ENCODE measurements around the gene DCLK1.

DCLK1 gene

GRCh38 chr13:36058116-36058515, 73.1 kb downstream of the DCLK1 start:
- H3K9ac ChIP-seq (ENCODE audit: low read depth, low read length): no peak overlapping the region

GRCh38 chr13:36057547-36057946, 73.6 kb downstream of the DCLK1 start:
- no peaks in the 10 kb centered on the region for H3K27me3 ChIP-seq (ENCODE audit: control insufficient read depth, insufficient read depth, low read length)
- no peaks in the 10 kb centered on the region for H3K9me3 ChIP-seq (ENCODE audit: control insufficient read depth, insufficient read depth, low read length)
- H3K36me3 ChIP-seq (ENCODE audit: control insufficient read depth, insufficient read depth, low read length): no peaks in the 10 kb centered on the region
- no peak overlapping the region for H3K9ac ChIP-seq (ENCODE audit: low read depth, low read length)
- no peaks in the 10 kb centered on the region for H3K4me1 ChIP-seq (ENCODE audit: control insufficient read depth, insufficient read depth, low read length)
- no peak overlapping the region for H3K4me3 ChIP-seq (ENCODE audit: low read depth, low read length)

More at GRCh38 chr13:36058116-36058515, 73.1 kb downstream of the DCLK1 start:
- H3K9me3 ChIP-seq (ENCODE audit: control insufficient read depth, insufficient read depth, low read length): no peaks in the 10 kb centered on the region
- H3K4me1 ChIP-seq (ENCODE audit: control insufficient read depth, insufficient read depth, low read length): no peaks in the 10 kb centered on the region
- no peaks in the 10 kb centered on the region for H3K36me3 ChIP-seq (ENCODE audit: control insufficient read depth, insufficient read depth, low read length)
- no peaks in the 10 kb centered on the region for H3K27me3 ChIP-seq (ENCODE audit: control insufficient read depth, insufficient read depth, low read length)
- no peak overlapping the region for H3K4me3 ChIP-seq (ENCODE audit: low read depth, low read length)

- Histone ChIP-seq H3K27me3 (ENCODE audit: control insufficient read depth, insufficient read depth, low read length) (no peaks in the 10 kb centered on the region), H3K9me3 (ENCODE audit: control insufficient read depth, insufficient read depth, low read length) (no peaks in the 10 kb centered on the region), H3K4me1 (ENCODE audit: control insufficient read depth, insufficient read depth, low read length) (no peaks in the 10 kb centered on the region), H3K9ac (ENCODE audit: low read depth, low read length) (no peak overlapping the region), H3K36me3 (ENCODE audit: control insufficient read depth, insufficient read depth, low read length) (no peaks in the 10 kb centered on the region), H3K4me3 (ENCODE audit: low read depth, low read length) (no peak overlapping the region)
These were observed 74.1 kb downstream of the DCLK1 start for GRCh38 chr13:36057041-36057440.

GRCh38 chr13:36055366-36055765, 75.8 kb downstream of the DCLK1 start:
- Histone ChIP-seq H3K9me3 (ENCODE audit: control insufficient read depth, insufficient read depth, low read length) (no peaks in the 10 kb centered on the region), H3K27me3 (ENCODE audit: control insufficient read depth, insufficient read depth, low read length) (no peaks in the 10 kb centered on the region), H3K4me1 (ENCODE audit: control insufficient read depth, insufficient read depth, low read length) (no peaks in the 10 kb centered on the region), H3K9ac (ENCODE audit: low read depth, low read length) (no peak overlapping the region), H3K4me3 (ENCODE audit: low read depth, low read length) (no peak overlapping the region), H3K36me3 (ENCODE audit: control insufficient read depth, insufficient read depth, low read length) (no peaks in the 10 kb centered on the region)

GRCh38 chr13:36054041-36054440, 77.1 kb downstream of the DCLK1 start:
- no peak overlapping the region for H3K4me3 ChIP-seq (ENCODE audit: low read depth, low read length)
- no peaks in the 10 kb centered on the region for H3K4me1 ChIP-seq (ENCODE audit: control insufficient read depth, insufficient read depth, low read length)
- no peaks in the 10 kb centered on the region for H3K9me3 ChIP-seq (ENCODE audit: control insufficient read depth, insufficient read depth, low read length)
- H3K9ac ChIP-seq (ENCODE audit: low read depth, low read length): no peak overlapping the region
- no peaks in the 10 kb centered on the region for H3K36me3 ChIP-seq (ENCODE audit: control insufficient read depth, insufficient read depth, low read length)
- no peaks in the 10 kb centered on the region for H3K27me3 ChIP-seq (ENCODE audit: control insufficient read depth, insufficient read depth, low read length)

GRCh38 chr13:36051082-36051481, 80.1 kb downstream of the DCLK1 start:
- Histone ChIP-seq H3K36me3 (ENCODE audit: control insufficient read depth, insufficient read depth, low read length) (no peaks in the 10 kb centered on the region), H3K9me3 (ENCODE audit: control insufficient read depth, insufficient read depth, low read length) (no peaks in the 10 kb centered on the region), H3K4me3 (ENCODE audit: low read depth, low read length) (no peak overlapping the region), H3K27me3 (ENCODE audit: control insufficient read depth, insufficient read depth, low read length) (no peaks in the 10 kb centered on the region), H3K4me1 (ENCODE audit: control insufficient read depth, insufficient read depth, low read length) (no peaks in the 10 kb centered on the region), H3K9ac (ENCODE audit: low read depth, low read length) (no peak overlapping the region)

GRCh38 chr13:36046672-36047071, 84.5 kb downstream of the DCLK1 start:
- Histone ChIP-seq H3K9me3 (ENCODE audit: control insufficient read depth, insufficient read depth, low read length) (no peaks in the 10 kb centered on the region), H3K36me3 (ENCODE audit: control insufficient read depth, insufficient read depth, low read length) (no peaks in the 10 kb centered on the region), H3K27me3 (ENCODE audit: control insufficient read depth, insufficient read depth, low read length) (no peaks in the 10 kb centered on the region), H3K4me3 (ENCODE audit: low read depth, low read length) (no peak overlapping the region), H3K9ac (ENCODE audit: low read depth, low read length) (no peak overlapping the region), H3K4me1 (ENCODE audit: control insufficient read depth, insufficient read depth, low read length) (no peaks in the 10 kb centered on the region)

- Histone ChIP-seq H3K4me1 (ENCODE audit: control insufficient read depth, insufficient read depth, low read length) (no peaks in the 10 kb centered on the region), H3K9me3 (ENCODE audit: control insufficient read depth, insufficient read depth, low read length) (no peaks in the 10 kb centered on the region), H3K9ac (ENCODE audit: low read depth, low read length) (no peak overlapping the region), H3K36me3 (ENCODE audit: control insufficient read depth, insufficient read depth, low read length) (no peaks in the 10 kb centered on the region), H3K4me3 (ENCODE audit: low read depth, low read length) (no peak overlapping the region), H3K27me3 (ENCODE audit: control insufficient read depth, insufficient read depth, low read length) (no peaks in the 10 kb centered on the region)
These were observed 92.2 kb downstream of the DCLK1 start for GRCh38 chr13:36038785-36039555.

GRCh38 chr13:36033035-36033434, 98.1 kb downstream of the DCLK1 start:
- no peaks in the 10 kb centered on the region for H3K27me3 ChIP-seq (ENCODE audit: control insufficient read depth, insufficient read depth, low read length)
- no peak overlapping the region for H3K4me3 ChIP-seq (ENCODE audit: low read depth, low read length)
- H3K4me1 ChIP-seq (ENCODE audit: control insufficient read depth, insufficient read depth, low read length): no peaks in the 10 kb centered on the region
- H3K9me3 ChIP-seq (ENCODE audit: control insufficient read depth, insufficient read depth, low read length): no peaks in the 10 kb centered on the region
- H3K9ac ChIP-seq (ENCODE audit: low read depth, low read length): no peak overlapping the region
- no peaks in the 10 kb centered on the region for H3K36me3 ChIP-seq (ENCODE audit: control insufficient read depth, insufficient read depth, low read length)

- Histone ChIP-seq H3K27me3 (ENCODE audit: control insufficient read depth, insufficient read depth, low read length) (no peaks in the 10 kb centered on the region), H3K9ac (ENCODE audit: low read depth, low read length) (no peak overlapping the region), H3K36me3 (ENCODE audit: control insufficient read depth, insufficient read depth, low read length) (no peaks in the 10 kb centered on the region), H3K9me3 (ENCODE audit: control insufficient read depth, insufficient read depth, low read length) (peaks cover 5% of the 10 kb centered on the region), H3K4me1 (ENCODE audit: control insufficient read depth, insufficient read depth, low read length) (no peaks in the 10 kb centered on the region), H3K4me3 (ENCODE audit: low read depth, low read length) (no peak overlapping the region)
These were observed 99.7 kb downstream of the DCLK1 start for GRCh38 chr13:36031490-36031889.

- Histone ChIP-seq H3K4me1 (ENCODE audit: control insufficient read depth, insufficient read depth, low read length) (no peaks in the 10 kb centered on the region), H3K9ac (ENCODE audit: low read depth, low read length) (no peak overlapping the region), H3K4me3 (ENCODE audit: low read depth, low read length) (no peak overlapping the region), H3K9me3 (ENCODE audit: control insufficient read depth, insufficient read depth, low read length) (peaks cover 5% of the 10 kb centered on the region), H3K36me3 (ENCODE audit: control insufficient read depth, insufficient read depth, low read length) (no peaks in the 10 kb centered on the region), H3K27me3 (ENCODE audit: control insufficient read depth, insufficient read depth, low read length) (no peaks in the 10 kb centered on the region)
These were observed 100.4 kb downstream of the DCLK1 start for GRCh38 chr13:36030670-36031331.

GRCh38 chr13:36029166-36029565, 102.0 kb downstream of the DCLK1 start:
- H3K9me3 ChIP-seq (ENCODE audit: control insufficient read depth, insufficient read depth, low read length): peaks cover 5% of the 10 kb centered on the region
- no peaks in the 10 kb centered on the region for H3K4me1 ChIP-seq (ENCODE audit: control insufficient read depth, insufficient read depth, low read length)
- no peak overlapping the region for H3K9ac ChIP-seq (ENCODE audit: low read depth, low read length)
- no peaks in the 10 kb centered on the region for H3K27me3 ChIP-seq (ENCODE audit: control insufficient read depth, insufficient read depth, low read length)
- H3K4me3 ChIP-seq (ENCODE audit: low read depth, low read length): no peak overlapping the region
- no peaks in the 10 kb centered on the region for H3K36me3 ChIP-seq (ENCODE audit: control insufficient read depth, insufficient read depth, low read length)
